ENCODE results near the gene NGEF. TPM values are rescaled to one million over a fixed set of nuclear protein-coding genes. Genes with fewer than 3 reads are reported as not detected.
A peak's percentile ranks its signal among the peaks of the same experiment; 100 is the strongest.

NGEF gene
- total RNA-seq, 1 donor from 2014 or later, result 0.35 TPM

DNA sequence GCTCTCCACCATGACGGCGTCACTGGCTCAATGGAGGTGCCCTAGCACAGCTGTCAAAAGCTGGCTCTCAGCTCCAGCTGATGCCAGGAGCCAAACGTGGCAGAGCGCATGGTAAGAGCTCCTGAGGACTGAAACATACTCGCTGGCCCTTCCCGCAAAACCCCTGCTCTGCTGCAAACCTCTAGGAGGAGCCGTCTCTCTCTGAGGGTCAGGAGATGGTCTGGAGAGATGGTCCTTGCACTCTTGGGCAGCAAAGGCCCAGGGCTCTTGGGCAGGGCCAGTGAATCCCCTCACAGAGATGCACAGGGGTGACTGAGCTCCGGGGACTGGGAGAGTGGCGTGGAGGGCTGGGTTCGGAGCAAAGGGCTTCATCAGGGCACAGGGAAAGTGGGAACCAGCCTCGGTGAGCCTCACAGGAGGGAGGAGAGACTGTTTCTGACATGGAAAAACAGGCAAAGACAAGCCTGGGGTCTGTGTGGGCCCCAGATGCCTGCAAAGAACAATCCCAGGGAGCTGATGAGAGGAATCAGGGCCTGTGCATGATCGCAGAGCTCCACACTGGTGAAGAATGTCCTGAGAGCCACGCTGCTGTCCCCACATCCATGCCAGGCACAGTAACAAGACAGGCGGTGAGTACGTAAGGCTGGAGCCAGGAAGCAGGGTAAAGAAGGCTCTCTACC lies 125.7 kb downstream of the NGEF start:
- DNase-seq (ENCODE audit: low spot score), result peak; percentile 88

DNA sequence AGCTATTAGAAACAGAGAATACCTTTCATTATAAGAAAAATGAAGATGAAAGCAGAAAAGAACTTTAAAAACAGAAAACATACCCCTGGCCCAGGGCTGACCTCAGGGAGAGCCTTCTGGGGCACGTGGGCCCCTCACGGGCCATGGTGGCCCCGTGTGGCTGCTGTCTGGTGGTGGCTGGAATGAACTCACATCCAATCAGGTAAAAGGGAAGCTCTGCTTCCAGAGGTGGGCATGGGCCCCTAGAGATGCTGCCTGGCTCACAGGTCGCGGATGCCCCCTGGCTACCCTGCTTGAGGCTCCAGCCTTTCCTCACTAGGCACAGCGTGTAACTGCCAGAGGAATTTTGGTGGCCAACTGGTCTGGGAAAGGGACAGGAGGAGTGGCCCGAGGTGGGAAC lies 126.4 kb downstream of the NGEF start:
- DNase-seq (ENCODE audit: low spot score), result no peak

DNA sequence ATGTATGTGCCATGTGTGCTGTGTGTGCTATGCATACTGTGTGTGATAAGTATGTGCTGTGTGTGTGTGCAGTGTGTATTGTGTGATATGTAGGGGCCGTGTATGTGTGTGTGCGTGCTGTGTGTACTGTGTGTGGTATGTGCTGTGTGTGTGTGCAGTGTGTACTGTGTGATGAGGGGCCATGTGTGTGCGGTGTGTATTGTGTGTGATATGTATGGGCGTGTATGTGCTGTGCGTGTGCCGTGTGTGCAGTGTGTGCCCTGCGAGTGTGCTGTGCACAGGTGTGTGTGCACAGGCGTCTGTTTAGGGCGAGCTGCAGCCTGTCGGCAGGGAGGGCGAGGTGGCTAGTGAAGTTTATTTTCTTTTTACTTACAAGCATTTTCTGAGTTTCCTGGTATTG lies 126.9 kb downstream of the NGEF start:
- peak; percentile 57 for DNase-seq (ENCODE audit: low spot score)

DNA sequence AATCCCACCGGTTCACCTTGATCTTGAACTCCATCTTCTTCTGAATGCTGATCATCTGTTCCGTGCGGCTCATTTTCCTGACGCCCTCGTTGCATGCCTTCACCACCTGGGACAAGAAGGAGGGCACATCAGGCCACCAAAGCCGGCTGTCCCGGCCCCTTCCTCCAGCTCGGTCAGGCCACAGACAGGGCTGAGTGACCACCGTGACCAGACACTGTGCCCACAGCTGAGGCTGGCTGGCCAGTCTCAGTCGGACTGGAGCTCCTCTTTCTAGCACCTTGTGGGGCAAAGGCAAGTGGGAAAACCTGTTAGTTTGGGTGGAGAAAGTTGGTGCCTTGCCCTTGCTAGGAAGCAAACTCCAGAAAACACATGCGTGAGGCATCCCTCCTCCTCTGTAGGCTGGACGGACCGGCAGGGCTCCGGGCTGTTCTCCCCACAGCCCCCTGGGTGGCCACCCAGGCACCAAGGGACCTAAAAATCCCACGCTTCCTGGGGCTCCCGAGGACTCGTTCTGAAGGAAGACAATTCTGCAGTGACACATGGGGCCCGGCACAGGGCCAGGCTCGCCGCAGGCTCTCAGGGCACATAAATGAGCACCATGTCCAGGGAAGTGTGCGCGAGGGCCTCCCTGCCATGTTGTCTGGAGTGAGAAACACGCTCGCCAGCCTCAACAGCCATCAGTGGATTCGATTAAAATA lies 127.6 kb downstream of the NGEF start:
- DNase-seq (ENCODE audit: low spot score), result peak; percentile 73

DNA sequence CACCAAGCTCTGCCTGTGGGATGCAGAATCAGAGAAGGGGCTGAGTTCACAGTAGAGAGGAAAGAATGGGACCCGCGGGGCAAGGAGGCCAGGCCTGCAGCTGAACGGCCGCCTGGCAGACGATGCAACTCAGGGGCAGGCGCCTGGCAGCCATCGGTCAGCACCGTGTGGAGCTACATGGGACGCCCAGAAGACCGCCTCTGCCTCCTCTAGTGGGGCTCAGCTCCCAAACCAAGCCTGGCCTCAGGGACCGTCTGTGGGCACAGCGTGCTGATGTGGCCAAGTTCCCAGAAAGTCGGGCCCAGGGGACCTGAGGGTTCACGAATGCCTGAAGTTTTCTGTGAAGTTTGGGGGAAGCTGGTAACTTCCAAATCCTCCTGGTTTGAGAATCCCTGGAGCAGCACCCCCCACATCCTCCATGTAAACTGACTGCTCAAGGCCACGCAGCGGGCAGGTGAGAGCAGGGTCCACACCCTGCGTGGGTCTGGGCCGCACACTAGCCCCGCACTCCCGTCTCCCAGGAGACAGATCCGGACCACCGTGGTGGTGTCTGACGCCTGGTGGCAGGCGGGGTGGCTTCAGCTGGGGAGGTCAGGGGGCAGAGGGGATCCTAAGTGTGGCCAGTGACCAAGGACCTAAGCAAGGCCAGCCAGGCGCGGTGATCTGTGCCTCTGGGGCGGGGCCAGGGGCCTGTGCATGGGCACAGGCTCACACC lies 128.3 kb downstream of the NGEF start:
- DNase-seq (ENCODE audit: low spot score), result peak; percentile 86

DNA sequence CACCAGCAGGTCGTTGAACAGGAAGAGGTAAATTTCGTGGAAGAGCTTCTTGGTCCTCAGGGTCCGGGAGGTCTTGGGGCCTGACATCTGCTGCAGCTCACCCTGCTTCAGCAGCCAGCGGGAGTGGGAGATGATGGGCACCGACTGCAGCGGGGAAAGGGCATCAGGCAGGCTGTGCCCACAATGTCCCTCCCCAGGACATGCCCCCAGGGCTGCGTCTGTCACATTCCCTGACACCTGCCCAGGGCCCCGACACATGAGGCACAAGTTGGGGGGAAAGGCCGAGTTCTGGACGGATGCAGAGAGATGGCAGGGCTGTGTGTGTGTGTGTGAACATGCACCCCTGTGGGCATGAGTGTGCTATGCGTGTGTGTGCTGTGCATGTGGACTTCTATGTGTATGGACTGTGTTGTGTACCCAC lies 129.0 kb downstream of the NGEF start:
- DNase-seq (ENCODE audit: low spot score), result peak; percentile 89

DNA sequence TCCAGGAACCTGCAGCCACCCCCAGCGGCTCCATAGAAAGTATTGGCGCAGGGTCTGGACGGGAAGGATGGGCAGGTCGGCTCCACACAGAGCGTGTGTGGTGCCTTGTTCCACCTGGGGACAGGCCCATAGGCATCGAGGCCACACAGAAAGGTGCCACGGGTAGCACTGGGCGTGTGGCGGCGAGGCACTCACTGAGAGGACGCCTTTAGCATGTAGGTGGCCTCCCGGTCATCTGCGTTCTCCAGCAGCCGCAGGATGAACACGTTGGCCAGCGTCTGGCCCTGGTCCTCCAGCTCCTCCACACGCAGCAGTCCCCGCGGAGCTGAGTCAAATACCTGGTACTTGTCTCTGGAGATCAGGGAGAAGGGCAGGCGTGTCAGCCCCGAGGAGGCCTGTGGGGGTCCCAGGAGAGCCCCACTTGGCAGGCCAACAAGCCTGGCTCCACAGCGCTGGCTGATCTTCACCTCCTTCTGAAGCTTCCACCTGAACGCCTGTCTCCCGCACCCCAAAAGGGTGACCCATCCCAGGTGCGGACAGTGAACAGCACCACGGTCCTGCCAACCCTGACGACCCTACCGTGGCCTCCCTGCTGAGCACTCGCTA lies 129.8 kb downstream of the NGEF start:
- DNase-seq (ENCODE audit: low spot score), result peak; percentile 84

DNA sequence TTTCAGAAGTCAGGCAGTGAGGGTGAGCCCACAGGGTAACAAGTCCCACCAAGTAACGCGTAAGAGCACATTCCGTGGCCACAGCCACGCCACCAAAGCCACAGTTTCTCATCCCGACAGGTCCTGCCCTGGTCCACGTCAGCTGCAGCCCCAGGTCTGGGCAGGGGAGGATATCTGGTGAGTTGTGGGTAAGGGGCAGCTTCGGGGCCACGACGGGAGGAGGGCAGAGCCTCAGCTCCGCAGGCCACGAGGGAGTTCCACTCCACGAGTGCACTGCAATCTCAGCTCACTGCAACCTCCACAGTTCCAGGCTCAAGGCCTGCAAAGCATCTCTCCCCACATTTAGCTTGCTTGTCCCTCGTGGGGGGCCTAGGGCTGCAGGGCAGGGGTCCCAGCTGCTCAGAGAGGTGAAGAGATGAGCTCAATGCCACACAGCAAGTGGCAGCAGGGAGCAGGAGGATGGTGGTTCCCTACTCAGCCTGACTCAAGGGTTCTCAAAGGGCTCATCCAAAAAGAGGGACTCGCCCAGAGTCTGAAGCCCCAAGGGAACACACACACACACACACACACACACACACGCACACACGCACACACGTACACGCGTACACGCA lies 130.4 kb downstream of the NGEF start:
- peak; percentile 85 for DNase-seq (ENCODE audit: low spot score)

DNA sequence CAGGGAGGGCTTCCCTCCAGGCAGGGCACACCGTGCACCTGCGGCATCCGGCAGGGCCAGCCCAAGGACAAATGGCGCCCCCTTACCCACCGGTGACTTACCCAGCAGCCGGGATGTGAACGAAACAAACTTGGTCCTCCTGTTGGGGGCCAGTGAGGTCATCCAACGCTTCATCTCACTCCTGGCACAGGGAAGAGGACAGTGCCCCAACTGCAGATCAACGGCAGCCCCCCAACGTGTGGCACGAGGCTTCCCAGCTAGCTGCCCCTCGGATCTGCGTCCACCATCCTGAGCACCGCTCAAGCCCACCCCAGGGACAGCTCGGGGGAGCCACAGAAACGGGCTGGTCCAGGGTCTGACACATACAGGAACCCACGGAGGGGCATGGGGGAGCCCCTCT lies 131.0 kb downstream of the NGEF start:
- peak; percentile 81 for DNase-seq (ENCODE audit: low spot score)

DNA sequence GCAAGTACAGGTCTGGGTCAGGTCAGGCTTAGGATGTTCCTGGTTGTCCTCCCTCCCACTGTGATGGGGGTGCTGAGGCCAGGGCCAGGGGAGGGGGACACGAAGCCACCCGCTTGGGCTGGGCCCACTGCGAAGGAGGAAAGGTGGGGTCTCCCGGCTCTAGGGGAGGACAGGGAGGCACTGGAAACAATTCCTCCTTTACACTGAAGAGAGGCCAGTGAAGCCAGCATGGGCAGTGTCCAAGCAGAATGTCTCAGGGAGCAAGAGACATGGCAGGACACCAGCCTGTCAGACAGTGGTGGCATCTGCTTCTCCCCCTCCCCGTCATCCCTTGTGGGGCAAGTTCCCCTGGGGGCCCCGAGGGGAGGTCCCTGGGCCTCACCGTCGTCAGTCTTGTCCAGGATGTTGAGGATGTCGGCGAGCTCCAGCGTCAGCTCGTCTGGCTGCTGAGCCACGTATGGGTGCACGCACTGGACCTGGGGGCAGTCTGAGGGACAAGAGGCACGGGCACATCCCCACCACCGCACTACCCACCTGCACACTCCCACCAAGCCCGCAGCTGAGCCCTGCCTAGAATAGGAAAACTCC lies 132.2 kb downstream of the NGEF start:
- no peak for DNase-seq (ENCODE audit: low spot score)

DNA sequence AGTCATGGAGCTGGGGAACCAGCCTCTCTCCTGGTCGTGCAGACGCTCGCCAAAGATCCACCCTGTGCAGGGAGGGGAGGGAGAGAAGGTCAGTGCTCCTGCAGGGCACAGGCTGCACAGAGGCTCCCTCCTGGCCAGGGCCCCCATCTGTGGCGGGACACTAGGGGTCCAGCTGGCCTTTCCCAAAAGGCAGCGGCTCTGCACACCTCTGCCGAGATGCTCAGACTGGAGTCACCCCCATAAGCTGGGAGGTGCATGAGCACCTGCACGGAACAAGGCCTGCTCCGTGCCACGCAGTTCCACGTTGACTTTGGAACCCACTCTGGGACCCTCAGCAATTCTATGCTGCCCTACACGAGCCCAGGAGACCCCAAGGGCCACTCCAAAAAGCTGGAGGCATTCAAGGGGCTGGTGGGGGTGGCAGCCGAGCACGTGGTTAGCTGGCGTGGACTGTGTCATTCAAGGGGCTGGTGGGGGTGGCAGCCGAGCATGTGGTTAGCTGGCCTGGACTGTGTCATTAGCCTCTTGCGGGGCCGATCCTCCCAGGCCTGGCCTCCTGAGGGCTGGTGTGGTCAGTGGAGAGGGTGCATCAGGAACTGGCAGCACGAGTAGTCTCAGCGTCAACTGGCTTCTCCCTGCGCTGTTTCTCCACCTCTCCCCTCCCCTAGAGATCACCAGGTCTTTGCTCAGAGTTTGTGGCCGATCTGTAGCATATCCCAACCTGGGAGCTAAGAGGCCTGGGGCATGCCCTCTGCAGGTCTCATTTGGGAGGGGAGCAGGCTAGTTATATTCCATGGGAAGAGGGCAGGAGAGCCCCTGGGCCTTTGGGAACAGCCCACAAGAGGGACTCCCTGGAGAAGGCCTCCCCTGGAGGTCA lies 133.2 kb downstream of the NGEF start:
- peak; percentile 77 for DNase-seq (ENCODE audit: low spot score)

DNA sequence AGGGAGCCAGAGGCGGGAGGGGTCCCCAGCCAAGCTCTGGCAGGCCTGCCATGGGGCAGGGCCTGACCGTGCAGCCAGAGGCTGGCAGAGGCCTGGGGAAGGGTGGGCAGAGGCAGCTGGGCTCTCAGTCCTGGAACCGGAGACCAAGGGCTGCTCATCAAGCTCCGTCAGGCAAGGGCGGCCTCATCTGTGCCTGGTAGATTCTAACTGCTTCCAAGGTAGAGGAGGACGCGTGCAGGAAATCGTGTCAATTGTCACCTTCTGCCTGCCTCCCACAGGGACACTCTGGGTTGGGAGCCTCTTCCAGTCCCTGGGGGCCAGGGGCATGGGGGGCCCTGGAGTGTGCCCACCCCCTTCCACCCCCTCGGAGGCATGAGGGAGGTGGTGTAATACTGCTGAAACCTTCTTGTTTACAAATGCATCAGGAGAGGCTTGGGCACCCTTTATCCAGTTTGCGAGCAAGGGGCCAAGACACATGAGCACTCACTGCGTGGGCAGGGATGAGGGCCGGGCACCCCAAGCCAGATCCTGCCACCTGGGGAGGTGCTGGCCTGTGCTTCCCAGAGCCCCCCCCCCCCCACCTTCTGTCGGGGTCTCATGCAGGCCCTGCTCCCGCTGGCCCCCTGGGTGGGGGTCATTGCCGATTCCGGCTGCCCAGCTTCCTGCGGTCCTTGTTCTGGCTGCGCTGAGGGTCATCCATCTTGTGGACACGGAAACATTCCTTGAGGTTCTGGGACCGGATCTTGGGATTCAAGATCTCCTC lies 134.0 kb downstream of the NGEF start:
- peak; percentile 62 for DNase-seq (ENCODE audit: low spot score)

DNA sequence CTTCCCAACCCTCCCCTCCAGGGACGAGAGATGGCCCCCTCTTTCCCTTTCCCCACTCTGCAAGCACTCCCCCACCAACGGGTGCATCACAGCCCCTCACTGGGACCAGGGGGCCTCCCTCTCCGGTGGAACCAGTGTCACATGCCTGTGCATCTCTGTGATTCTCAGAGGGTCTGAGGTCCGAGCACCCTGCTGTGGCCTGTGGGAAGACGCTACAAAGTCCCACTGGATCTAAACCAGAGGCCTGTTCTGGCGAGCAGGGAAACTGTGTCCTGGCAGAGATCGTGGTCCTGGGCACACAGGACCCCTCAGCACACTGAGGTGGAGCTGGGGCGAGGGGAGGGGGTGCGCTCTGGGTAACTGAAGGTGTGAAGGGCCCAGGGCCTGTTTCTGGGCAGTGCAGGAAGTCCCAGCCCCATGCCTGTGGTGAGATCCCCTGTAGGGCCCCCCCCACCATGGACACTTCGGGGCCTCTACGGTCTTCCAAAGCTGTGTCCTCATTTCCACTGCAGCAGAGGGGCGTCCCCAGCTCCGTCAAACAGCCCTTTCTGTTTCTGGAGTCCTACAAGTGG lies 135.0 kb downstream of the NGEF start:
- peak; percentile 85 for DNase-seq (ENCODE audit: low spot score)

DNA sequence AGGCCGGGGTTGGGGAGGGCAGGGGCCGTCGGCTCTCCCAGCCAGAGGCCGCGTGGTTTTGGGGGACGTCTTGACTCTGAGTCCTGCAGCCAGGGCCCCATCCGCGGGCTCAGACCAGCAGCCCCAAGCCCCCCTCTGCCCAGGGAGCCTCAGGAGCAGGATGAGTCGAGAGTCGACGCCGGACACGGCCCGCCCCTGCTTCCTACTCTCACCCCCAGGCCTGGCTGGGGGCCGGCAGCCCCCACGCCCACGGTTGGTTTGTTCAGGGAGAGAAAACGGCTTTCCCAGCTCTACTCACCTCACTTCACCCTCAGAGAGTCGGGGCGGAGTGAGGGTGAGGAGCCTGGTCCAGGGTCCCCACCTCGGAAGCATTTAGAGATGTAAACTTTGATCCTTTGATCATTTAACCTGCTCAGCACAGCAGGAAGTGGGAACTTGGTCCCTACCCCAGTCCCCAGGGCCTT lies 136.0 kb downstream of the NGEF start:
- peak; percentile 87 for DNase-seq (ENCODE audit: low spot score)

DNA sequence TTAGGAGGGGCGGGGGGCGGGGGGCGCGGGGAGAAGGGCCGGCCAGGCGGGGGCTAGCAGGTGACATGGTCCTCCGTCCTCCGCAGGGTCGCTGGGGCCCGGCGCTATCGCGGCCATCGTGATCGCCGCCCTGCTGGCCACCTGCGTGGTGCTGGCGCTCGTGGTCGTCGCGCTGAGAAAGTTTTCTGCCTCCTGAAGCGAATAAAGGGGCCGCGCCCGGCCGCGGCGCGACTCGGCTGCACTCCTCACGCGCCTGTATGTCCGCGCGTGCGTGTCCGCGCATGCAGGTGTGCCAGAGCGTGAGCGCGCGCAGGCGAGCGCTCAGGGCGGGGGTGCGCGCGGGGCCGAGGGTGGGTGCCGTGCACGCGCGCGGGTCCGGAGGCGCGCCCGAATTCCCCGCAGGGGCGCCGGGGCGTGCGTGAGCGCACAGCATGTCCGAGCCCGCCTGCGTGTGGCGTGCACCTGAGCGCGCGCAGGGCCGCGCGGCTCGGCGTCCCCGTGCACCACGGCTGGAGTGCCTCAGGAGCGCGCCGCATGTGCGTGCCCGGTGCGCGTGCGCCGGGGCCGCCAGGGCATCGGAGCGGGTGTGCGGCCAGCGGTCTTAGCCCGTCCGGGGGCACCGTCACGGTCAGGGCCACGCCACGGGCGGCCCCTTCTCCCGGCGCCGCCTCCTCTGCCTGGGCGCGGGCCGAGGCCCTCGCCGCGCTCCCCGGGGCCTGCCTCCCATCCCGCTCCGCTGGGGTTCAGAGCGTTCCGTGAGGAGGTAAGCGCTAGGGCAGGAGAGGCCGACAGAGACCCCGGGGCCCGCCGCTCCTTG lies 136.7 kb downstream of the NGEF start:
- peak; percentile 87 for DNase-seq (ENCODE audit: low spot score)

DNA sequence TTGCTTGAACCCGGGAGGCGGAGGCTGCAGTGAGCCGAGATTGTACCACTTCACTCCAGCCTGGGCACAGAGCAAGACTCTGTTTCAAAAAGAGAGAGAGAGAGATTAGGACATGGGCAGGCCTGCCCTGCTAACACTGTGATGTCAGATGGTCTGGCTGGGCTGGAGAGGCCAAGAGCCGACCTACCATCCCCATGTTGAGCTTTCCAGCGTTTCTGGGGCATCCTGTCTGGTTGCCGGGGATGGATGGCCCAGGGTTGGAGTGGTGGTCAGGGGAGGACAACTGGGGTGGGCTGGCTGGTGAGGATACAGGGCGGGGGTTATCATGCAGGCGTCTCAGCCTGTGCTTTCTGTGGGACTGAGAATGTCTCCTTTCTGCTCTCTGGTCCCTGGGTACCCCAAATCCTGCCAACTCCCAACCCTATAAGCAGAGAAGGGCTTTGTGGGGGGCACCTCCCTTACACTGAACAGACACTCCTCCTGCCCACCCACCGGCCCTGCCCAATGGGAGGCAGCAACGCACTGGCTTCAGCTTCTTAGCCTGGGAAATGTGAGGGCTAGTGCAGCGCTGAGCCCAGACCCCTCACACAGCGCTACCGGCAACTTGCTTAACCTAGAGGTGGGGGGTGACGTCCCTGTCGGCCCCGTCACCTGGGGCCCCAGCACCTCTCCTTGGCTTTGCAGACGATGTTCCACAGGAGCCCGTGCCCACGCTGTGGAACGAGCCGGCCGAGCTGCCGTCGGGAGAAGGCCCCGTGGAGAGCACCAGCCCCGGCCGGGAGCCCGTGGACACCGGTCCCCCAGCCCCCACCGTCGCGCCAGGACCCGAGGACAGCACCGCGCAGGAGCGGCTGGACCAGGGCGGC lies 137.6 kb downstream of the NGEF start:
- no peak for DNase-seq (ENCODE audit: low spot score)

DNA sequence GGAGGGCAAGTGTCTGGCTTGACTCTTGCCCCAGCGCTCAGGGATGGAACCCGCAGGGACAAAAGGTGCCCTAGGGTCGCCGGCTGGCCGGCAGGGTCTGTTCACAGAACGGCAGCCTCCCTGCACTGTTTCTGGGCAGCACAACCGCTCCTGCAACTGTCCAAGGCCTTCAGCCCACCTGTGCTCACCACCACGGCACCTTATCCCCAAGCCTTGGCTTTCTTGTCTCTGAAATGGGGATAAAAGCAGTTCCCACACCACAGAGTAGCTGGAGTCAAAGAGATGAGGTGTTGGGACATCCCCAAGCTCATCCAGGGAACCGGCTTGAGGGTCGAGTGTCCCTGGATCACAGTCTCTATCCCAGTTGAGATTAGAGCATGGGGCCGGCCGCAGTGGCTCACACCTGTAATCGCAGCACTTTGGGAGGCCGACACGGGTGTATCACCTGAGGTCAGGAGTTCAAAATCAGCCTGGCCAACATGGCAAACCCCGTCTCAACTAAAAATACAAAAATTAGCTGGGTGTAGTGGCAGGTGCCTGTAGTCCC lies 138.3 kb downstream of the NGEF start:
- DNase-seq (ENCODE audit: low spot score), result no peak

Measured in mesenteric fat pad (tissue), 1 donor.